ENCODE measurements around the gene KIR2DL4.
"Not testable (repeated sequence)": the region's sequence is repeated elsewhere in the genome, so short reads cannot be mapped to it uniquely, and the experiment has no call there.

The KIR2DL4 gene

DNA sequence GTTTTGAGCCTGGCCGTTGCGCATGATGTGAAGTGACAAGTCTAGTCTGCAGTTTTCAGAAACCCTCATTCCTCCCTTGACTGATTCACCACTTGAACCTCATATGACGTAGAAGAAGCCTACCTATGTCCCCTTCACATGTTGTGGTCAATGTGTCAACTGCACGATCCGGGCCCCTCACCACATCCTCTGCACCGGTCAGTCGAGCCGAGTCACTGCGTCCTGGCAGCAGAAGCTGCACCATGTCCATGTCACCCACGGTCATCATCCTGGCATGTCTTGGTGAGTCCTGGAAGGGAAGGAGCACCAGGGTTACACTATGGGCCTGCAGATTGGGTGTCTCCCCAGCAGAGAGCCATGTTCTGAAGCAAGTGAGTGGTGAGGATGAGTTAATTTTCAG lies at the start of gene KIR2DL4:
Gene KIR2DL4, plus strand, starts transcription at position 201 of the 400 bp plus-strand sequence. Its CDS starts 42 bp downstream, at position 243.
- peak; percentile 7 for DNase-seq (ENCODE audit: low read depth)

DNA sequence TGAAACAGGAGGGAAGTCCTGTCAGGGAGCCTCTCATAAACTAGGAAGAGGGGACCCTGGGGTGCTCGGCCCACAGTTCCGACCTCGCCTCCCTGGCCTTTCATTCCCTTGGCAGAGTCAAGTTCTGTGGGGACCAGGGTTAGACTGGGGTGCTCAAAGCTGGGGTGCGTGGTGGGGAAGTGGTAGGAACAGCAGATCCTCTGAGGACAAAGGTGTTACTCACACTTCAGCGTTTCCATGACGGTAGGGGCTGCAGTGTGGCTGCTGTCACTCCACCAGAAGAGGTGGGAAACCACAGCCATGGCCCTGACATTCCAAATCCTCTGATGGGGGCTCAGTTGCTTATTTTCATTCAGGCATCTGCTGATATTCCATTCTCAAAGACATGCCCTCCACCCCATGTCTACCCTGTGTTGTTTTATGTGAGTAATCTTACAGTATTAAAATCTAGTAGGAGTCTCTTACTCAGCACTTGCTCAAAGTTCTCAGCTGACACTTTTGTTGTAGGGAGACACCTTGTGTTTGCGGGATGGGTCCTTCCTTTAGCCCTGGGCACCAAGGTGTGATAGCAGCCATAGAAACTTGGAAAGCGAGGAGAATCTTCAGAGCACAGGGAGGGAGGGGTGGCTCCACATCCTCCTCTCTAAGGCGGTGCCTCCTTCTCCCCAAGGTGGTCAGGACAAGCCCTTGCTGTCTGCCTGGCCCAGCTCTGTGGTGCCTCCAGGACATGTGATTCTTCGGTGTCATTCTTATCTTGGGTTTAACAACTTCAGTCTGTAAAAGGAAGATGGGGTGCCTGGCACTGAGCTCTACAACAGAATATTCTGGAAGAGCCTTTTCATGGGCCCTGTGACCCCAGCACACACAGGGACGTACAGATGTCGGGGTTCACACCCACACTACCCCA lies 47.0 kb upstream of the KIR2DL4 start:
- DNase-seq (ENCODE audit: low read depth) = not testable (repeated sequence)

DNA sequence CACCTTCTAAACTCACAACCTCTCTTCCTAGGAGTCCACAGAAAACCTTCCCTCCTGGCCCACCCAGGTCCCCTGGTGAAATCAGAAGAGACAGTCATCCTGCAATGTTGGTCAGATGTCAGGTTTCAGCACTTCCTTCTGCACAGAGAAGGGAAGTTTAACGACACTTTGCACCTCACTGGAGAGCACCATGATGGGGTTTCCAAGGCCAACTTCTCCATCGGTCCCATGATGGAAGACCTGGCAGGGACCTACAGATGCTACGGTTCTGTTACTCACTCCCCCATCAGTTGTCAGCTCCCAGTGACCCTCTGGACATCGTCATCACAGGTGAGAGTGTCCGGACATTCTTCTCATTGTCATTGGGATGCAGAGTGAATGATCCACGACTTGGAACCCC lies 44.8 kb upstream of the KIR2DL4 start:
- not testable (repeated sequence) for DNase-seq (ENCODE audit: low read depth)

DNA sequence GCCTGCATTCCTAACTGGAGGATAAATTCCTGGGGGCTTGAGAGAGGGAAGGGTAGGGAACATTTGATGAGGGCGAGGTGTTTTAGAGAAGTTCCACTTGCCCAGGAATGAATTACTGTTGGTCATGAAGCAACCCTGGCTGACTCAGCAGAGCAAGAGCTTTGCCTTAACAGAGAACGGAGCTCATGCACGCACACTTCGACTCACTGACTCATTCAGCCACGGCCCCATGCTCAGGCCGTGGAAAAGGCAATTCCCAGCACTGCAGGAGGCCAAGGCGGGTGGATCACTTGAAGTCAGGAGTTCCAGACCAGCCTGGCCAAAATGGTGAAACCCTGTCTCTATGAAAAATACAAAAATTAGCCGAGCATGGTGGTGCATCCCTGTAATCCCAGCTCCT lies 39.2 kb upstream of the KIR2DL4 start:
- not testable (repeated sequence) for DNase-seq (ENCODE audit: low read depth)

DNA sequence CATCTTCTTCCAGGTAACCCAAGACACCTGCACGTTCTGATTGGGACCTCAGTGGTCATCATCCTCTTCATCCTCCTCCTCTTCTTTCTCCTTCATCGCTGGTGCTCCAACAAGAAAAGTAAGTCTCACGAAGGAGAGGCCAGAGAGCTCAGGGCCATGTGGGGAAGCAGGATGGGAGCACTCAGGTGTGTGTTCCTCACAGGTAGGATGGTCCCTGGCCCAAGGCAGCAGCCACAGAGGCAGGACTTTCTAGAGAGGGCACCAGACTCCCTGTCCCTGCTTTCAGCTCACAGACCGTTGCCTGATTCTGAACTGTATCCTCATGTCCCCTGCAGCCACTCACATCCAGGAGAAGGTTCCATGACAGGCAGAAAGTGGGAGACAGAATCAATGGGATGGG lies 36.9 kb upstream of the KIR2DL4 start:
- DNase-seq (ENCODE audit: low read depth) = not testable (repeated sequence)

DNA sequence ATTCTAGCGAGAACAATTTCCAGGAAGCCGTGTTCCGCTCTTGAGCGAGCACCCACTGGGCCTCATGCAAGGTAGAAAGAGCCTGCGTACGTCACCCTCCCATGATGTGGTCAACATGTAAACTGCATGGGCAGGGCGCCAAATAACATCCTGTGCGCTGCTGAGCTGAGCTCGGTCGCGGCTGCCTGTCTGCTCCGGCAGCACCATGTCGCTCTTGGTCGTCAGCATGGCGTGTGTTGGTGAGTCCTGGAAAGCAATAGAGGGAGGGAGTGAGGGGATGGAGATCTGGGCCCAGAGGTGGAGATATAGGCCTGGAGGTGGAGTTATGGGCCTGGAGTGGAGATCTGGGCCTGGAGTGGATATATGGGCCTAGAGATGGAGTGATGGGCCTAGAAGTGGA lies 33.8 kb upstream of the KIR2DL4 start, which contains the start of gene KIR2DL1:
Gene KIR2DL1, plus strand, starts transcription at position 148 of the 400 bp plus-strand sequence. Its CDS starts 58 bp downstream, at position 206.
- not testable (repeated sequence) for DNase-seq (ENCODE audit: low read depth)

DNA sequence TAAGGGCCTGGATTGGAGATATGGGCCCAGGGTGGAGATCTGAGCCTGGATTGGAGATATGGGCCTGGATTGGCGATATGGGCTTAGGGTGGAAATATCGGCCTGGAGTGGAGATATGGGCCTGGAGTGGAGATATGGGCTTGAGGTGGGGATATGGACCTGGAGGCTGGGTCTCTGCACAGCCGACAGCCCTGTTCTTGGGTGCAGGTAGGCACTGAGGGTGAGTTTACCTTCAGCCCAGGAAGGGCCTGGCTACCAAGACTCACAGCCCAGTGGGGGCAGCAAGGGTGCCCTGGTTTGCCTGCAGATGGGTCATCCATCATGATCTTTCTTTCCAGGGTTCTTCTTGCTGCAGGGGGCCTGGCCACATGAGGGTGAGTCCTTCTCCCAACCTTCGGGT lies 32.9 kb upstream of the KIR2DL4 start:
- DNase-seq (ENCODE audit: low read depth) = not testable (repeated sequence)

DNA sequence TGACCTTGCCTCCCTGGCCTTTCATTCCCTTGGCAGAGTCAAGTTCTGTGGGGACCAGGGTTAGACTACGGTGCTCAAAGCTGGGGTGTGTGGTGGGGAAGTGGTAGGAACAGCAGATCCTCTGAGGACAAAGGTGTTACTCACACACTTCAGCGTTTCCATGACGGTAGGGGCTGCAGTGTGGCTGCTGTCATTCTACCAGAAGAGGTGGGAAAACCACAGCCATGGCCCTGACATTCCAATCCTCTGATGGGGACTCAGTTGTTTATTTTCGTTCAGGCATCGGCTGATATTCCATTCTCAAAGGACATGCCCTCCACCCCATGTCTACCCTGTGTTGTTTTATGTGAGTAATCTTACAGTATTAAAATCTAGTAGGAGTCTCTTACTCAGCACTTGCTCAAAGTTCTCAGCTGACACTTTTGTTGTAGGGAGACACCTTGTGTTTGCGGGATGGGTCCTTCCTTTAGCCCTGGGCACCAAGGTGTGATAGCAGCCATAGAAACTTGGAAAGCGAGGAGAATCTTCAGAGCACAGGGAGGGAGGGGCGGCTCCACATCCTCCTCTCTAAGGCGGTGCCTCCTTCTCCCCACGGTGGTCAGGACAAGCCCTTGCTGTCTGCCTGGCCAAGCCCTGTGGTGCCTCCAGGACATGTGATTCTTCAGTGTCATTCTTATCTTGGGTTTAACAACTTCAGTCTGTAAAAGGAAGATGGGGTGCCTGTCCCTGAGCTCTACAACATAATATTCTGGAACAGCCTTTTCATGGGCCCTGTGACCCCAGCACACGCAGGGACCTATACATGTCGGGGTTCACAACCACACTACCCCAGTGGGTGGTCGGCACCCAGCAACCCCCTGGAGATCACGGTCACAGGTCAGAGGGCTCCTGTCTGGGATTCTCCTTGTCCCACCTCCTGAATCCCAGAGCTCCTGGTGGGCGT lies 32.1 kb upstream of the KIR2DL4 start:
- DNase-seq (ENCODE audit: low read depth) = peak; percentile 1

DNA sequence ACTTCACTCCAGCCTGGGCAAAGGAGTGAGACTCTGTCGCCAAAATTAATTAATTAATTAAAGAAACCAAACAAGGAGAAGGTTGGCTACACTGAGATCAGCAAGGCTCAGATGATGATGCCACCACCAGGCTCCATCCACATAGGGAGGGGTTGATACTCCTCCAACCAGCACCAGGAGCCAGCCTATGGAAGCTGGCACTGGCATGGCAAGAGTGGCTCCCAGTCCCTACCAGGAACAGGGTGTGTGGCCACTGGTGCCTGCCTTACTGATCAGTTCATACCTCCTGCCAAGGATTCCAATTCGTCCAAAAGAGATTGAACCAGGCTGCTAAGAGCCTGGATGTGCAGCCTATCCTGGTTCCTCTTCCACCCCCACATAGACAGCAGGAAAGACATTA lies 30.7 kb upstream of the KIR2DL4 start:
- not testable (repeated sequence) for DNase-seq (ENCODE audit: low read depth)

DNA sequence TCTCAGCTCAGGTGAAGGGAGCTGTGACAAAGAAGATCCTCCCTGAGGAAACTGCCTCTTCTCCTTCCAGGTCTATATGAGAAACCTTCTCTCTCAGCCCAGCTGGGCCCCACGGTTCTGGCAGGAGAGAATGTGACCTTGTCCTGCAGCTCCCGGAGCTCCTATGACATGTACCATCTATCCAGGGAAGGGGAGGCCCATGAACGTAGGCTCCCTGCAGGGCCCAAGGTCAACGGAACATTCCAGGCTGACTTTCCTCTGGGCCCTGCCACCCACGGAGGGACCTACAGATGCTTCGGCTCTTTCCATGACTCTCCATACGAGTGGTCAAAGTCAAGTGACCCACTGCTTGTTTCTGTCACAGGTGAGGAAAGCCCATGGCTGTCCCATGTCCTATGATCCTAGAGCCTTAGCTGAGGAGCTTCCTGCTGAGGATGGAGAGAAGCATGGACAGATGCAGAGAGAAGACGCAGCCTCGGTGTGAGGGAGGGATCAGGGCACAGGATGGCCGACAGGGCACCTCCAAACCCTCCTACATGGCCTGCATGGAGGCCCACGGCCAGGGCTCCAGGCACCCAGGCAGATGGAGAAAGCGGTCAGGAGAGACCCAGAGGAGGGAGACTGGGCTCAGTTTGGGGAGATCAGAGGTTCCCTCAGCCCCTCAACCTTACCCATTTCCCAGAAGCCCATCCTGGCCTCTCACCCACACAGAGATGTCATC lies 28.2 kb upstream of the KIR2DL4 start:
- DNase-seq (ENCODE audit: low read depth) = not testable (repeated sequence)

DNA sequence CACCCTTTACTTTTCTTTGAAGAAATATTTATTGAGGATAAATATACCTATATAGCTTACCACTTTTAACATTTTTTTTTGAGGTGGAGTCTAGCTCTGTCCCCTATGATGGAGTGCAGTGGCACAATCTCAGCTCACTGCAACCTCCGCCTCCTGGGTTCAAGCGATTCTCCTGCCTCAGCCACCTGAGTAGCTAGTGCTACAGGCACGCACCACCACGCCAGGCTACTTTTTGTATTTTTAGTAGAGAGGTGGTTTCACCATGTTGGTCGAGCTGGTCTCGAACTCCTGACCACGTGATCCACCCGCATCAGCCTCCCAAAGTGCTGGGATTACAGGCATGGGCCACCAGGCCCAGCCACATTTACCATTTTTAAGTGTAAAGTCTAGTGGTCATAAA lies 27.6 kb upstream of the KIR2DL4 start:
- DNase-seq (ENCODE audit: low read depth) = not testable (repeated sequence)

DNA sequence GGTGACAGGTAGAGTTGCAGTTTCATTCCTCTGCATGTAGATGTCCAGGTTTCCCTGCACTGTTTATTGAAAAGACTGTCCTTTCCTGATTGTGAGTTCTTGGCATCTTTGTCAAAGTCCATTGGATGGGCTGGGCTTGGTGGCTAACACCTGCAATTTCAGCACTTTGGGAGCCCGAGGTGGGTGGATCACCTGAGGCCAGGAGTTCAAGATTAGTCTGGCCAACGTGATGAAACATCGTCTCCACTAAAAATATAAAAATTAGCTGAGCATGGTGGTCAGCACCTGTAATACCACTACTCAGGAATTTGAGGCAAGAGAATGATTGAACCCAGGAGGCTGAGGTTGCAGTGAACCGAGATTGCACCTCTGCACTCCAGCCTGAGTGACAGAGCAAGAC lies 25.6 kb upstream of the KIR2DL4 start:
- not testable (repeated sequence) for DNase-seq (ENCODE audit: low read depth)

DNA sequence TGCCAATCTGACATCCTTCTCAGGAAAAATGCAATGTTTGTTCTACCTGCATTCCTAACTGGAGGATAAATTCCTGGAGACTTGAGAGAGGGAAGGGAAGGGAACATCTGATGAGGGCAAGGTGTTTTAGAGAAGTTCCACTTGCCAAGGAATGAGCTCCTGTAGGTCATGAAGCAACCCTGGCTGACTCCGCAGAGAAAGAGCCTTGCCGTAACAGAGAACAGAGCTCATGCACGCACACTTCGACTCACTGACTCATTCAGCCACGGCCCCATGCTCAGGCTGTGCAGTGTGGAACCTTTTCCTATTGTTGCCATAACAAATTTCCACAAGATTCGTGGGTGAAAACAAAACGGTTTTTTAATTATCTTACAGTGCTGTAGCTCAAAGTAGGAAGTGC lies 24.5 kb upstream of the KIR2DL4 start:
- not testable (repeated sequence) for DNase-seq (ENCODE audit: low read depth)

DNA sequence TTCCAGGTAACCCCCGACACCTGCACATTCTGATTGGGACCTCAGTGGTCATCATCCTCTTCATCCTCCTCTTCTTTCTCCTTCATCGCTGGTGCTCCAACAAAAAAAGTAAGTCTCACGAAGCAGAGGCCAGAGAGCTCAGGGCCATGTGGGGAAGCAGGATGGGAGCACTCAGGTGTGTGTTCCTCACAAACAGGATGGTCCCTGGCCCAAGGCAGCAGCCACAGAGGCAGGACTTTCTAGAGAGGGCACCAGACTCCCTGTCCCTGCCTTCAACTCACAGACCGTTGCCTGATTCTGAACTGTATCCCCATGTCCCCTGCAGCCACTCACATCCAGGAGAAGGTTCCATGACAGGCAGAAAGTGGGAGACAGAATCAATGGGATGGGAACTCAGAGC lies 20.5 kb upstream of the KIR2DL4 start:
- DNase-seq (ENCODE audit: low read depth) = not testable (repeated sequence)

DNA sequence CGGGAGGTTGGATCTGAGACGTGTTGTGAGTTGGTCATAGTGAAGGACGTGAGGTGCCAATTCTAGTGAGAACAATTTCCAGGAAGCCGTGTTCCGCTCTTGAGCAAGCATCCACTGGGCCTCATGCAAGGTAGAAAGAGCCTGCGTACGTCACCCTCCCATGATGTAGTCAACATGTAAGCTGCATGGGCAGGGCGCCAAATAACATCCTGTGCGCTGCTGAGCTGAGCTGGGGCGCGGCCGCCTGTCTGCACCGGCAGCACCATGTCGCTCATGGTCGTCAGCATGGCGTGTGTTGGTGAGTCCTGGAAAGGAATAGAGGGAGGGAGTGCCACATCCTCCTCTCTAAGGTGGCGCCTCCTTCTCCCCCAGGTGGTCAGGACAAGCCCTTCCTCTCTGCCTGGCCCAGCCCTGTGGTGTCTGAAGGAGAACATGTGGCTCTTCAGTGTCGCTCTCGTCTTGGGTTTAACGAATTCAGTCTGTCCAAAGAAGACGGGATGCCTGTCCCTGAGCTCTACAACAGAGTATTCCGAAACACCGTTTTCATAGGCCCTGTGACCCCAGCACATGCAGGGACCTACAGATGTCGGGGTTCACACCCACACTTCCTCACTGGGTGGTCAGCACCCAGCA lies 17.2 kb upstream of the KIR2DL4 start:
- DNase-seq (ENCODE audit: low read depth) = not testable (repeated sequence)

DNA sequence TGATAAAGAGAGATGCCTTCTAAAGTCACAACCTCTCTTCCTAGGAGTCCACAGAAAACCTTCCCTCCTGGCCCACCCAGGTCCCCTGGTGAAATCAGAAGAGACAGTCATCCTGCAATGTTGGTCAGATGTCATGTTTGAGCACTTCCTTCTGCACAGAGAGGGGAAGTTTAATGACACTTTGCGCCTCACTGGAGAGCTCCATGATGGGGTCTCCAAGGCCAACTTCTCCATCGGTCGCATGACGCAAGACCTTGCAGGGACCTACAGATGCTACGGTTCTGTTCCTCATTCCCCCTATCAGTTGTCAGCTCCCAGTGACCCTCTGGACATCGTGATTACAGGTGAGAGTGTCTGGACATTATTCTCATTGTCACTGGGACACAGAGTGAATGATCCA lies 15.3 kb upstream of the KIR2DL4 start:
- not testable (repeated sequence) for DNase-seq (ENCODE audit: low read depth)

DNA sequence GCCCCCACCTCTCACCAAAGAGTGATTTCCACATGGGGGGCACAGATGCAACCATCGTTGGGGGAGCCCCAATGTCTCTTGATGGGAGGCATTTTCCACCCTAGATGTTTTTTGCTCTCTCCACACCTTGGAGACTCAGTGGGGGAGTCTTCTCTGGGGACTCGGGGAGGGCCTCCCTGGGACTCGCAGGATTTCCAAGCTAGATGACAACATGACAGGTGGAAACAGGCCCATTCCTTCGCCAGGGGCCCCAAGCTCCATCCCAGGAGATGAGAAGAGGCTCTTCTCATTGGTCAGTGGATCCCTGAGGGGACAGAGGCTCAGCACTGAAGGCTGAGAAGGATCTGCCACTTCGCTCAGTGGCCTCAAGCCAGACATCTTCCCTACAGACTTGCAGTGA lies 12.7 kb upstream of the KIR2DL4 start:
- no peak for DNase-seq (ENCODE audit: low read depth)

DNA sequence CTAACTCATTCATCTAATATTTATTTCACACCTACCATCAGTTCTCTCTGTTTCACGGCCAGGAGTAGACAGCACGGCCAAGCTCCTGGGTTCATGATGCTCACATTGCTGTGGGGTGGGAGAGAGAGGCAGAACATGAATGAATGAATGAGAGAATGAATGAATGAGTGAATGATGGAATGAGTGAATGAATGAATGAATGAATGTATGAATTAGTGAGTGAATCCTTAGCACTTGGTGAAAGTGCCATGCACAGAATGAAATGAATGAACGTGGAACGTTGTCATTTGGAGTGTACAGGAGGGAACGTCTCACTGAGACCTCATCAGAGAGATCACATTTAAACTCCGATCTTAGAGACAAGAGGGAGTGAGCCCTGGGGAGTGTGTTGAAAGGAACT lies 11.9 kb upstream of the KIR2DL4 start:
- no peak for DNase-seq (ENCODE audit: low read depth)

DNA sequence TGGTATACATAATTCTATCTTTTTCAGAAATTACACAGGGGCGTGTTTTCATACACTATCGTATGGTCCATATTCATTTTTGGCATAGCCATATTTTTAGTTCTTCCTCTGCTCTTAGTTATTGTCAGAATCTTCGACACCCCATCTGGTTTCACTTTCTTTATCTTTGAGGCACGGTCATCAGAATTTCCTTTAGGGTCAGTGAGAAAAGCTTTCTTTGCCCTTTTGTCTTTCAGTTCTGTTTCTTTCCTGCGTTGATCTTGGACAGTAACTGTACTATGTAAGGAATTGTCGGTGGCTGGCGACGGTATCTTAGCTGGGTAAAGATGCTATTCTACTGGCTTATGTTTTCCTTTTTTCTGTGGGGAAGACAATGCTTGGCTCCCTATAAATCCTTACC lies 10.6 kb upstream of the KIR2DL4 start:
- DNase-seq (ENCODE audit: low read depth) = no peak

DNA sequence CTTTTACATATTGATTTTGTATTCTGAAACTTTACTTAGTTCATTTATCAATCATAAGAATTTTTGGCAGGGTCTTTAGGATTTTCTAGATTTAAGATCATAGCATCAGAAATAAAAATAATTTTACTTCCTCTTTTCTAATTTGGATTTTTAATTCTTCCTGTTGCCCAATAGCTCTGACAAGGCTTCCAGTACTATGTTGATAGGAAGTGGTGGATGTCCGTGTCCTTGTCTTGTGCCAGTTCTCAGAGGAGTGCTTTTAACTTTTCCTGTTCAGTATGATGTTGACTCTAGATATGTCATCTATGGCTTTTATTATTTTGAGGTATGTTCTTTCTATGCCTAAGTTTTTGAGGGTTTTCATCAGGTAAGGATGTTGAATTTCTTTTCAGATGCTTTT lies 7.7 kb upstream of the KIR2DL4 start:
- DNase-seq (ENCODE audit: low read depth) = no peak

DNA sequence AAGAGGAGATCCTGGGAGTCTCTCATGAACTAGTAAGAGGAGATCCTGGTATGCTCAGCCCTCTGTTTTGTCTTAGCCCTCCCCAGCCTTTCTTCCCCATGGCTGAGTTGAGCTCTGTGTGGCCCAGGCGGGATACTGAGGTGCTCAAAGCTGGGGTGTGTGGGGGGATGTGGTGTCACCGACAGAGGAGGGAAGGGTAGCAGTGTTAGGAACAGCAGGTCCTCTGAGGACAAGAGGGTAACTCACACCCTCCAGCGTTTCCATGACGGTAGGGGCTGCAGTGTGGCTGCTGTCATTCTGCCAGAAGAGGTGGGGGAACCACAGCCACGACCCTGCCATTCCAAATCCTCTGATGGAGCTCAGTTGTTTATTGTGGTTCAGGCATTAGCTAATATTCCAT lies 691 bp downstream of the KIR2DL4 start:
- DNase-seq (ENCODE audit: low read depth) = no peak

All from stimulated activated CD8-positive, alpha-beta memory T cell treated with anti-CD3 and anti-CD28 coated beads, Interleukin-12 subunit alpha, Interleukin-12 subunit beta, amount 100 ng/mL, for 1 hour (primary cell).